Endothelial cell of umbilical vein (primary cell): ENCODE data around the gene SLC38A11. TPM values are rescaled to one million over a fixed set of nuclear protein-coding genes. Genes with fewer than 3 reads are reported as not detected.

Experiments
- BruUV-seq: library from RNA; stranded (reverse); fragments of 400-500 nt; replicated peaks from 2 replicates; lab custom pipeline; 2021; lab: Mats Ljungman, UMichigan
- CTCF ChIA-PET: fragments of 300-600, 350-600 bp; sonication (Branson Sonifier 250); formaldehyde crosslinking; loops from one replicate; lab custom pipeline; 2021; ENCODE audit warnings: antibody characterized with exemption, inconsistent platforms; lab: Charles Lee
- POLR2A ChIA-PET: fragments of 300-600, 350-600 bp; sonication (Branson Sonifier 250); formaldehyde crosslinking; loops from one replicate; lab custom pipeline; 2021; ENCODE audit warnings: antibody characterized with exemption, inconsistent platforms; lab: Charles Lee
- DNase-seq: peaks from one replicate; pipeline ENCODE4 v3.0.0-alpha.2; 2011; ENCODE audit warnings: low read depth, low spot score
- FAIRE-seq: peaks from 2 replicates; lab custom pipeline; 2011; peaks lifted over from hg19 to GRCh38; lab: Jason Lieb, UNC
- H2AFZ ChIP-seq: 2 replicates; pipeline ENCODE4 v1.6.0; 2012; ENCODE audit warnings: low read depth, low read length, control low read depth, inconsistent platforms
- H3K27ac ChIP-seq: 2 replicates; pipeline ENCODE4 v1.5.1; 2011; ENCODE audit warnings: low read depth, mild to moderate bottlenecking, control low read depth, low read length, moderate library complexity; ENCODE audit not compliant: insufficient read depth
- H3K27me3 ChIP-seq, 2 experiments: 2 replicates each; pipeline versions ENCODE4 v1.6.0 to v1.6.1; 2011; ENCODE audit warnings: low read length in 2 of 2, mixed read lengths in 1 of 2; ENCODE audit not compliant: control insufficient read depth in 2 of 2, insufficient read depth in 2 of 2
- H3K36me3 ChIP-seq, 2 experiments: 2 replicates in 1 of 2; 3 replicates in 1 of 2; pipeline ENCODE4 v1.5.1; 2011; ENCODE audit warnings: low read length in 2 of 2, mild to moderate bottlenecking in 1 of 2, moderate library complexity in 1 of 2; ENCODE audit not compliant: control insufficient read depth in 2 of 2, insufficient read depth in 2 of 2; ENCODE audit errors: extremely low read depth in 1 of 2
- H3K4me1 ChIP-seq: 3 replicates; pipeline ENCODE4 v1.5.1; 2011; ENCODE audit warnings: mild to moderate bottlenecking, low read length; ENCODE audit not compliant: control insufficient read depth, insufficient read depth; ENCODE audit errors: extremely low read depth
- H3K4me2 ChIP-seq: 2 replicates; pipeline ENCODE4 v1.6.1; 2011; ENCODE audit warnings: low read length, control low read depth, mixed read lengths; ENCODE audit not compliant: insufficient read depth
- H3K4me3 ChIP-seq, 3 experiments: fragments of 200-600 bp in 1 of 3; sonication (generic), shearing (Covaris generic) in 1 of 3; replicated peaks in 1 of 3; 2 replicates each; pipeline ENCODE4 v1.5.1; 2011 to 2016; ENCODE audit warnings: control low read depth in 3 of 3, low read length in 3 of 3, mild to moderate bottlenecking in 2 of 3, inconsistent platforms in 1 of 3, low read depth in 1 of 3, moderate library complexity in 1 of 3; ENCODE audit not compliant: insufficient read depth in 1 of 3
- H3K79me2 ChIP-seq: 2 replicates; pipeline ENCODE4 v1.6.0; 2012; ENCODE audit warnings: low read length, inconsistent platforms; ENCODE audit not compliant: control insufficient read depth, insufficient read depth
- H3K9ac ChIP-seq: replicated peaks from 2 replicates; pipeline ENCODE3; 2011; ENCODE audit warnings: low read length, control low read depth; ENCODE audit not compliant: insufficient read depth; ENCODE audit errors: extremely low read depth
- H3K9me1 ChIP-seq: replicated peaks from 3 replicates; pipeline ENCODE4 v1.6.0; 2011; ENCODE audit warnings: mild to moderate bottlenecking, low read length; ENCODE audit not compliant: control insufficient read depth, insufficient read depth; ENCODE audit errors: extremely low read depth
- H3K9me3 ChIP-seq: replicated peaks from 2 replicates; pipeline ENCODE4 v1.5.1; 2012; ENCODE audit warnings: low read length, inconsistent platforms; ENCODE audit not compliant: control insufficient read depth, insufficient read depth
- H4K20me1 ChIP-seq: replicated peaks from 2 replicates; pipeline ENCODE3; 2011; ENCODE audit warnings: mild to moderate bottlenecking, low read length; ENCODE audit not compliant: control insufficient read depth, insufficient read depth; ENCODE audit errors: extremely low read depth
- EZH2 ChIP-seq: IDR thresholded peaks from 2 replicates; pipeline ENCODE4 v1.6.1; 2012; ENCODE audit warnings: borderline replicate concordance, low read depth, mild to moderate bottlenecking, moderate library complexity, low read length, inconsistent platforms; ENCODE audit not compliant: severe bottlenecking
- FOS ChIP-seq: IDR thresholded peaks from 2 replicates; pipeline ENCODE4 v1.6.1; 2011; ENCODE audit warnings: mild to moderate bottlenecking, low read length, moderate library complexity, borderline replicate concordance; ENCODE audit not compliant: insufficient read depth
- GATA2 ChIP-seq: IDR thresholded peaks from 2 replicates; pipeline ENCODE4 v1.7.0; 2011; ENCODE audit warnings: low read depth, mild to moderate bottlenecking, moderate library complexity, mixed read lengths, low read length; ENCODE audit not compliant: insufficient read length, insufficient read depth
- JUN ChIP-seq: IDR thresholded peaks from 2 replicates; pipeline ENCODE4 v1.6.1; 2011; ENCODE audit warnings: borderline replicate concordance, low read depth; ENCODE audit not compliant: insufficient read length, insufficient read depth
- MYC ChIP-seq: IDR thresholded peaks from one replicate; pipeline ENCODE4 v1.6.1; 2011; ENCODE audit warnings: mild to moderate bottlenecking, low read depth, low read length
- POLR2A ChIP-seq: IDR thresholded peaks from 2 replicates; pipeline ENCODE4 v1.6.1; 2012; ENCODE audit warnings: low read depth, mild to moderate bottlenecking, control low read depth, low read length
- POLR2AphosphoS5 ChIP-seq: IDR thresholded peaks from 2 replicates; pipeline ENCODE4 v1.6.1; 2012; ENCODE audit warnings: low read depth, mild to moderate bottlenecking, control low read depth, low read length, moderate library complexity; ENCODE audit not compliant: insufficient read depth
- dilution Hi-C: fragments of 300-500 bp; cut with MboI; formaldehyde crosslinking; loops from one replicate; pipeline ENCODE4 v1.15.0; 2019; ENCODE audit warnings: low sequenced_read_pairs; ENCODE audit not compliant: extremely low pct_ligation_motif_present
- intact Hi-C: fragments of 100-400 bp; cut with micrococcal nuclease; formaldehyde crosslinking; loops from one replicate; pipeline ENCODE4 v1.10.0; 2022
- polyA plus RNA-seq, 4 experiments: library from polyadenylated mRNA; depleted of rRNA in 3 of 4; stranded (reverse) in 3 of 4; unstranded in 1 of 4; fragments of >200 nt; gene quantifications; 2 replicates each; pipeline versions ENCODE4 v1.2.1 to v1.2.3, GENCODE V29; 2011 to 2012; ENCODE audit warnings: missing spikeins in 1 of 4
- total RNA-seq: library from RNA; stranded (reverse); gene quantifications from 2 replicates; pipeline ENCODE4 v1.2.3, GENCODE V29; 2021
- TF ChIP-seq, protein P1 (sequence below): IDR thresholded peaks from 2 replicates; pipeline ENCODE4 v1.6.1; 2011; ENCODE audit not compliant: insufficient read depth, insufficient read length
- TF ChIP-seq, protein P2 (sequence below), 2 donors: IDR thresholded peaks; 1 replicate in 1 of 2; 2 replicates in 1 of 2; pipeline ENCODE4 v1.5.1; 2011; ENCODE audit warnings: low read length in 2 of 2, mild to moderate bottlenecking in 2 of 2, moderate library complexity in 2 of 2, control low read depth in 1 of 2, inconsistent platforms in 1 of 2, low read depth in 1 of 2; ENCODE audit not compliant: insufficient read depth in 1 of 2; ENCODE audit errors: extremely low read depth in 1 of 2

Gene SLC38A11
- total and polyA plus RNA-seq, 2 donors (not counting 3 experiments of a cell fraction or from before 2014, with no cell fraction given) = not detected

DNA sequence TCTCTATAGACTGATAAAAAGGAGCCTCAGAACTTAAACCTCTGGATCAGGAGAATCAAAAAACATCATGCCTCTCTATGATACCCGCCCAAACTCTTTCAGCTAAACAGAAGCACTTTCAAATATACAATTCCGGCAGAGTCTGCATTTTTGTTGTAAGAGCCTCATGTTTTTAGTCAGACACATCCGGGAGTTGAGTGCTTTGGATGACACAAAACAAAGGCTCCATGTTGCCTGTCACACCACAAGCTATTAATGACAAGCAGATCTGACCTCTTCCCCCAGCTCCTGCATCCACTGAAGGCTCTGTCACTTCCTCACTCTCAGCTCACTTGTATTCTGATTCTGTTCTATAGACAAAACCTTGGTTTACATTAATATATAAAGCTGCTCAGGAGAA lies 33.2 kb downstream of the SLC38A11 start:
- Histone ChIP-seq H3K79me2 (no peaks in the 10 kb centered on the region), H3K9me3 (no peaks in the 10 kb centered on the region), H3K9ac (no peak overlapping the region), H3K4me1 (no peaks in the 10 kb centered on the region), H3K27me3 (no peaks in the 10 kb centered on the region), H2AFZ (no peak overlapping the region), H4K20me1 (no peaks in the 10 kb centered on the region), H3K4me2 (no peak overlapping the region), H3K27ac (no peak overlapping the region), H3K4me3 (no peak overlapping the region), H3K9me1 (no peaks in the 10 kb centered on the region), H3K36me3 (no peaks in the 10 kb centered on the region)
- dilution Hi-C loops (no loop called here), intact Hi-C loops (no loop called here)
- FAIRE-seq = no peak
- POLR2A ChIA-PET = no interaction called here
- CTCF ChIA-PET = interaction anchor here (0.9 to 1.5 kb wide), 3 partner anchors 80 to 184 kb away, joined by 3 to 4 read pairs (median 4); partner anchors contain the start of gene COBLL1
- BruUV-seq = no TSS peak
- TF ChIP-seq JUN (no peak), POLR2AphosphoS5 (no peak), GATA2 (no peak), POLR2A (no peak), MYC (no peak), FOS (no peak)
- DNase-seq = no peak

DNA sequence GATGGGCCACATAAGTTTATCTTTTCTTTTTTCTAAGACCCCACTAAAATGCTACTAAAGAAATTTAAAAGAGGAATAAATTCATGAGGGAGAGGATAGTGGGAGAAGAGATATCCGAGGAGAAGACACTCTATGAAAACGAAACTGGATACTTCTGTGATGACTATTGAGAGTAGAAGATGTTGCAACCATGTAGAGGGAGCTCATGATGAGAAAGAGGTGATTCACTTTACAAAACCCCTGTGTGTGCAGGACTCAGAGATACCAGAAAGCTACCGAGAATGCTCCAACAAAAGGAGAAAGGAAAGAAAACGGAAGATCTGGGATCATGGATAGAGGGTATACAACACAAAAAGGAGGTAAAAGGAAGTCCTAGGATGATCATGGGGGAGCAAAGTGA lies 34.9 kb downstream of the SLC38A11 start:
- Histone ChIP-seq H3K36me3 (no peaks in the 10 kb centered on the region), H3K79me2 (no peaks in the 10 kb centered on the region), H3K9me3 (no peaks in the 10 kb centered on the region), H3K9ac (no peak overlapping the region), H3K4me3 (no peak overlapping the region), H2AFZ (no peak overlapping the region), H3K4me2 (no peak overlapping the region), H3K4me1 (no peaks in the 10 kb centered on the region), H3K27me3 (no peaks in the 10 kb centered on the region), H3K27ac (no peak overlapping the region), H3K9me1 (no peaks in the 10 kb centered on the region), H4K20me1 (no peaks in the 10 kb centered on the region)
- ChIA-PET POLR2A (no interaction called here), CTCF (interaction anchor here (0.9 to 2.0 kb wide), 5 partner anchors 20 to 360 kb away, joined by 3 to 5 read pairs (median 4); no protein-coding TSS in a partner anchor)
- TF ChIP-seq, protein P1, sequence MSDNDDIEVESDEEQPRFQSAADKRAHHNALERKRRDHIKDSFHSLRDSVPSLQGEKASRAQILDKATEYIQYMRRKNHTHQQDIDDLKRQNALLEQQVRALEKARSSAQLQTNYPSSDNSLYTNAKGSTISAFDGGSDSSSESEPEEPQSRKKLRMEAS = no peak
- TF ChIP-seq JUN = no peak
- TF ChIP-seq MYC = no peak
- TF ChIP-seq EZH2 = no peak
- TF ChIP-seq, protein P2, sequence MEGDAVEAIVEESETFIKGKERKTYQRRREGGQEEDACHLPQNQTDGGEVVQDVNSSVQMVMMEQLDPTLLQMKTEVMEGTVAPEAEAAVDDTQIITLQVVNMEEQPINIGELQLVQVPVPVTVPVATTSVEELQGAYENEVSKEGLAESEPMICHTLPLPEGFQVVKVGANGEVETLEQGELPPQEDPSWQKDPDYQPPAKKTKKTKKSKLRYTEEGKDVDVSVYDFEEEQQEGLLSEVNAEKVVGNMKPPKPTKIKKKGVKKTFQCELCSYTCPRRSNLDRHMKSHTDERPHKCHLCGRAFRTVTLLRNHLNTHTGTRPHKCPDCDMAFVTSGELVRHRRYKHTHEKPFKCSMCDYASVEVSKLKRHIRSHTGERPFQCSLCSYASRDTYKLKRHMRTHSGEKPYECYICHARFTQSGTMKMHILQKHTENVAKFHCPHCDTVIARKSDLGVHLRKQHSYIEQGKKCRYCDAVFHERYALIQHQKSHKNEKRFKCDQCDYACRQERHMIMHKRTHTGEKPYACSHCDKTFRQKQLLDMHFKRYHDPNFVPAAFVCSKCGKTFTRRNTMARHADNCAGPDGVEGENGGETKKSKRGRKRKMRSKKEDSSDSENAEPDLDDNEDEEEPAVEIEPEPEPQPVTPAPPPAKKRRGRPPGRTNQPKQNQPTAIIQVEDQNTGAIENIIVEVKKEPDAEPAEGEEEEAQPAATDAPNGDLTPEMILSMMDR (IDR thresholded peaks at IDR 0.05; ENCODE audit: extremely low read depth in 1 of 2, insufficient read depth in 1 of 2, low read depth in 1 of 2, low read length in 2 of 2) = no peak
- TF ChIP-seq FOS = no peak
- TF ChIP-seq GATA2 = no peak
- TF ChIP-seq POLR2A = no peak
- TF ChIP-seq POLR2AphosphoS5 = no peak
- FAIRE-seq (no peak), DNase-seq (no peak)
- intact Hi-C loops (no loop called here), dilution Hi-C loops (no loop called here)
- BruUV-seq = no TSS peak
